HG03439 (cell line): Measurements from ENCODE around the gene CNOT3.

ENCODE experiments used
- ATAC-seq: cut with Tn5 transposase; IDR thresholded peaks from one replicate; pipeline ENCODE4 v1.9.1; 2021; ENCODE audit warnings: mild to moderate bottlenecking, moderate library complexity; ENCODE audit not compliant: unreplicated experiment

Gene CNOT3

GRCh38 chr19:54147676-54148075, 10.1 kb downstream of the CNOT3 start:
- ATAC-seq, result no peak

DNA sequence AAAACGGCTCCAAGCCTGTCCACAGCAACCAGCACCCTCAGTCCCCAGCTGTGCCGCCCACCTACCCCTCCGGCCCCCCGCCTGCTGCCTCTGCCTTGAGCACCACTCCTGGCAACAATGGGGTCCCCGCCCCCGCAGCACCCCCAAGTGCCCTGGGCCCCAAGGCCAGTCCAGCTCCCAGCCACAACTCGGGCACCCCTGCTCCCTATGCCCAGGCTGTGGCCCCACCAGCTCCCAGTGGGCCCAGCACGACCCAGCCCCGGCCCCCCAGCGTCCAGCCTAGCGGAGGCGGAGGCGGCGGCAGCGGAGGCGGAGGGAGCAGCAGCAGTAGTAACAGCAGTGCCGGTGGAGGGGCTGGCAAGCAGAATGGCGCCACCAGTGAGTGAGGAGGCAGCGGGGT, 10.6 kb downstream of the CNOT3 start:
- ATAC-seq, result no peak

- ATAC-seq, result no peak
Measured at GRCh38 chr19:54149021-54149812, 11.7 kb downstream of the CNOT3 start.

GRCh38 chr19:54151362-54152035, 13.9 kb downstream of the CNOT3 start:
- no peak for ATAC-seq

DNA sequence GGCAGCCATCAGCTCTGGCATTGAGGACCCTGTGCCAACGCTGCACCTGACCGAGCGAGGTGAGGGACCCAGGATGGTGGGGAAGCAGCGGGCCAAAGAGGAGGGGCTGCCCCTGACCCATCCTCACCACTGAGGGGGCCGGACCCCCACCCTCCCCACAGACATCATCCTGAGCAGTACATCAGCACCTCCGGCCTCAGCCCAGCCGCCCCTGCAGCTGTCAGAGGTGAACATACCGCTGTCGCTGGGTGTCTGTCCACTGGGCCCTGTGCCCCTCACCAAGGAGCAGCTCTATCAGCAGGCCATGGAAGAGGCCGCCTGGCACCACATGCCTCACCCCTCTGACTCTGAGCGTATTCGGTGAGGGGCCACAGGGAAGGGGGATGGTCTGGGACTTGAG, 14.7 kb downstream of the CNOT3 start:
- no peak for ATAC-seq

GRCh38 chr19:54152878-54153524, 15.4 kb downstream of the CNOT3 start:
- ATAC-seq, result no peak

- no peak for ATAC-seq
Measured at GRCh38 chr19:54153731-54154326, 16.3 kb downstream of the CNOT3 start.

GRCh38 chr19:54154603-54155345, 17.2 kb downstream of the CNOT3 start:
- ATAC-seq, result no peak

GRCh38 chr19:54155694-54156093, 18.1 kb downstream of the CNOT3 start:
- no peak for ATAC-seq

GRCh38 chr19:54156490-54156889, 18.9 kb downstream of the CNOT3 start:
- no peak for ATAC-seq

GRCh38 chr19:54156953-54157352, 19.4 kb downstream of the CNOT3 start:
- ATAC-seq, result no peak

- no peak for ATAC-seq
Measured at GRCh38 chr19:54158812-54159351, 21.3 kb downstream of the CNOT3 start.

GRCh38 chr19:54159352-54160181, 22.0 kb downstream of the CNOT3 start, which contains the start of gene LENG1:
TSS of gene LENG1 (minus strand) at chr19:54159721. CDS start at chr19:54159695, 26 bp downstream.
- peak; percentile 90 for ATAC-seq

- peak; percentile 3 for ATAC-seq
Measured at GRCh38 chr19:54160182-54160811, 22.7 kb downstream of the CNOT3 start.

- ATAC-seq, result no peak
Measured at GRCh38 chr19:54160854-54161253, 23.3 kb downstream of the CNOT3 start.

- no peak for ATAC-seq
Measured at GRCh38 chr19:54162241-54162805, 24.8 kb downstream of the CNOT3 start.

- no peak for ATAC-seq
Measured at GRCh38 chr19:54162884-54163283, 25.3 kb downstream of the CNOT3 start.

GRCh38 chr19:54164369-54165068, 27.0 kb downstream of the CNOT3 start:
- no peak for ATAC-seq
